ENCODE results near the gene FAM120A. TPM values are rescaled to one million over a fixed set of nuclear protein-coding genes. Genes with fewer than 3 reads are reported as not detected.

Gene FAM120A
- total RNA-seq, 1 experiment from 2014 or later = 70.5 TPM

DNA sequence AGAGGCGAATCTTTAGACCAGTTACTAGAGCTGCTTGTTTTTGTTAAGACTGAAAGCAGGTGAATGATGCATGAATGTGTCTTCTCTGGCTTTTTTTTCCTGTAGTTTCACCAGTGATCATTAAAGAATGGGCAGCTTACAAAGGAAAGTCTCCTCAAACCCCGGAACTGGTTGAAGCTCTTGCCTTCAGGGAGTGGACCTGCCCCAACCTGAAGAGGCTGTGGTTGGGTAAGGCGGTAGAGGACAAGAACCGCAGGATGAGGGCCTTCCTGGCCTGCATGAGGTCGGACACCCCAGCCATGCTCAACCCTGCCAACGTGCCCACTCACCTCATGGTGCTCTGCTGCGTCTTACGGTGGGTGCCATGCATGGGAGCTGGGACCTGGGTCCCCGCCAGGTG lies 91.6 kb downstream of the FAM120A start:
- no peaks in the 10 kb centered on the region for H3K27me3 ChIP-seq (ENCODE audit: control insufficient read depth, insufficient read depth, low read length)
- in situ Hi-C loops (cut with HindIII; ENCODE audit: low pct_unique_long_range_greater_than_20kb, low sequenced_read_pairs) = no loop called here
- ChIA-PET CTCF (no interaction called here), POLR2A (no interaction called here)
- no peak for ATAC-seq
- intact Hi-C loops (cut with micrococcal nuclease; ENCODE audit: unreplicated experiment) = no loop called here
- peaks cover 2% of the 10 kb centered on the region; the same call in 1 of the 2 replicates for H3K36me3 ChIP-seq (ENCODE audit: control insufficient read depth, insufficient read depth, low read length)
- no peaks in the 10 kb centered on the region for H3K9me3 ChIP-seq (ENCODE audit: control insufficient read depth, insufficient read depth, low read depth, low read length)
- no peak overlapping the region for H3K4me3 ChIP-seq (ENCODE audit: low read depth in 2 of 2, low read length in 2 of 2)
- H3K4me1 ChIP-seq (ENCODE audit: control insufficient read depth, insufficient read depth, low read length) = no peaks in the 10 kb centered on the region
- DNase-seq (ENCODE audit: low read depth, low spot score) = no peak
- H3K27ac ChIP-seq (ENCODE audit: low read length) = no peak overlapping the region
- no TSS peak for BruUV-seq (replicated peaks)
- TF ChIP-seq SIN3A (IDR thresholded peaks at IDR 0.05; ENCODE audit: borderline replicate concordance, insufficient read depth, low read depth, low read length) = no peak
- no peak for TF ChIP-seq TCF7L2 (IDR thresholded peaks at IDR 0.05; ENCODE audit: low read depth, low read length)
- no peak for TF ChIP-seq REST (IDR thresholded peaks at IDR 0.05; ENCODE audit: insufficient read depth in 1 of 2, low read depth in 2 of 2, low read length in 1 of 2)
- TF ChIP-seq, protein P1, sequence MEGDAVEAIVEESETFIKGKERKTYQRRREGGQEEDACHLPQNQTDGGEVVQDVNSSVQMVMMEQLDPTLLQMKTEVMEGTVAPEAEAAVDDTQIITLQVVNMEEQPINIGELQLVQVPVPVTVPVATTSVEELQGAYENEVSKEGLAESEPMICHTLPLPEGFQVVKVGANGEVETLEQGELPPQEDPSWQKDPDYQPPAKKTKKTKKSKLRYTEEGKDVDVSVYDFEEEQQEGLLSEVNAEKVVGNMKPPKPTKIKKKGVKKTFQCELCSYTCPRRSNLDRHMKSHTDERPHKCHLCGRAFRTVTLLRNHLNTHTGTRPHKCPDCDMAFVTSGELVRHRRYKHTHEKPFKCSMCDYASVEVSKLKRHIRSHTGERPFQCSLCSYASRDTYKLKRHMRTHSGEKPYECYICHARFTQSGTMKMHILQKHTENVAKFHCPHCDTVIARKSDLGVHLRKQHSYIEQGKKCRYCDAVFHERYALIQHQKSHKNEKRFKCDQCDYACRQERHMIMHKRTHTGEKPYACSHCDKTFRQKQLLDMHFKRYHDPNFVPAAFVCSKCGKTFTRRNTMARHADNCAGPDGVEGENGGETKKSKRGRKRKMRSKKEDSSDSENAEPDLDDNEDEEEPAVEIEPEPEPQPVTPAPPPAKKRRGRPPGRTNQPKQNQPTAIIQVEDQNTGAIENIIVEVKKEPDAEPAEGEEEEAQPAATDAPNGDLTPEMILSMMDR (IDR thresholded peaks at IDR 0.05) = no peak
- TF ChIP-seq POLR2AphosphoS5 (IDR thresholded peaks at IDR 0.05; ENCODE audit: low read depth, low read length) = no peak

GRCh38 chr9:93546356-93546755 lies 94.9 kb downstream of the FAM120A start:
- Histone ChIP-seq H3K36me3 (ENCODE audit: control insufficient read depth, insufficient read depth, low read length) (peaks cover 6% of the 10 kb centered on the region), H3K27me3 (ENCODE audit: control insufficient read depth, insufficient read depth, low read length) (no peaks in the 10 kb centered on the region), H3K9me3 (ENCODE audit: control insufficient read depth, insufficient read depth, low read depth, low read length) (no peaks in the 10 kb centered on the region), H3K27ac (ENCODE audit: low read length) (no peak overlapping the region), H3K4me3 (ENCODE audit: low read depth in 2 of 2, low read length in 2 of 2) (no peak overlapping the region), H3K4me1 (ENCODE audit: control insufficient read depth, insufficient read depth, low read length) (no peaks in the 10 kb centered on the region)
- BruUV-seq (replicated peaks) = no TSS peak
- in situ Hi-C loops (cut with HindIII; ENCODE audit: low pct_unique_long_range_greater_than_20kb, low sequenced_read_pairs) = no loop called here
- ATAC-seq (no peak), DNase-seq (ENCODE audit: low read depth, low spot score) (no peak)
- TF ChIP-seq TCF7L2 (IDR thresholded peaks at IDR 0.05; ENCODE audit: low read depth, low read length) = no peak
- TF ChIP-seq REST (IDR thresholded peaks at IDR 0.05; ENCODE audit: insufficient read depth in 1 of 2, low read depth in 2 of 2, low read length in 1 of 2) = no peak
- TF ChIP-seq POLR2AphosphoS5 (IDR thresholded peaks at IDR 0.05; ENCODE audit: low read depth, low read length) = no peak
- TF ChIP-seq, protein P1 (IDR thresholded peaks at IDR 0.05) = no peak
- TF ChIP-seq SIN3A (IDR thresholded peaks at IDR 0.05; ENCODE audit: borderline replicate concordance, insufficient read depth, low read depth, low read length) = no peak
- intact Hi-C loops (cut with micrococcal nuclease; ENCODE audit: unreplicated experiment) = no loop called here
- POLR2A ChIA-PET = no interaction called here
- CTCF ChIA-PET = no interaction called here
